T follicular helper cell (primary cell): ENCODE data around the gene FBXO9.

Source experiments
- DNase-seq: peaks from one replicate; pipeline ENCODE4 v3.0.0-alpha.2; 2020; ENCODE audit warnings: low read depth

Gene FBXO9

DNA sequence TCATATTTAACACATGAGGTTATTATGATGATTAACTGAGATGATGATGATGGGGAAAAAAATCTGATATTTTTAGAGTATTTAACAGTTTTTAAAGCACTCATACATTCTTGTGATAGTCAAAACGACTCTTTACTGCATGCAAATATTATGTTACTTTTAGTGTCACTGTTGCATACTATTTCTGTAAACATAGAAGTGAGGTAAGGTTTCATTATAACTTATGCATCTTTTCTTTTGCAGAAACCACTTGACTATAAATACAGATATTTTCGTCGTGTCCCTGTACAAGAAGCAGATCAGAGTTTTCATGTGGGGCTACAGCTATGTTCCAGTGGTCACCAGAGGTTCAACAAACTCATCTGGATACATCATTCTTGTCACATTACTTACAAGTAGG is 30.1 kb downstream of the FBXO9 start:
- no peak for DNase-seq

DNA sequence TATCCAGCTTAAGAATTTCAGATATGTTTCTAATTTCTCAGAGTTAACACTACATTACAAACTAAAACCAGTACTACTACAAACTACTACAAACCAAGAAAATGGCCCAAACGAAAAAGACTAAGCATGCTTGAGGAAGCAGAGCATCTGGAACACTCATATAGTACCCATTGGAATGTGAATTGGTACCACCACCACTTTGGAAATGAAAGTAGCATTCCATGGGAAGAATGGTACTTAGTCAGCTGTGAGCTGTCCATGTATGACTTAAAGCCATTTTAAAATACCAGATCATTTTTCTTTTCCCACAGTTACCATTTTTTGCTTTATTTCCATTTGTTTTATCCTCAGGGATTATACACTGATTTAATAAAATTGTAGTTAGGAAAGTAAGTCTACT is 30.5 kb downstream of the FBXO9 start:
- no peak for DNase-seq

DNA sequence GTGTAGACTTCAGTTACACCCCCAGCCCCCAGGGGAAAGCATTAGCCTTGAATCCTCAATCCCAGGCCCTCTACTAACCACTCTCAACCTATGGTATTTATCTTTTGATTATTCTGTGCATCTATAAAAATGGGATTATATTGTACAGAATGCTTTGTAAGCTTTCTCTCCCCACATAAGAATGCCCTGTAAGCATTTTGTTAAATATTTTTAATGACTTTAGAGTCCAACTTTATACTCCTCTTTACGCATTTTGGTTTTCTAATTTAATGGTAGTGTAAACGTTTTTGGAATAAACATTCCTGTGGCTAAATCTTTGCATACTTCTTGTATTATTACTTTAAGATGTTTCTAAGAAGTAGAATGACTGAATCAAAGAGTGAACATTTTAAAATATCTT is 35.4 kb downstream of the FBXO9 start:
- no peak for DNase-seq

DNA sequence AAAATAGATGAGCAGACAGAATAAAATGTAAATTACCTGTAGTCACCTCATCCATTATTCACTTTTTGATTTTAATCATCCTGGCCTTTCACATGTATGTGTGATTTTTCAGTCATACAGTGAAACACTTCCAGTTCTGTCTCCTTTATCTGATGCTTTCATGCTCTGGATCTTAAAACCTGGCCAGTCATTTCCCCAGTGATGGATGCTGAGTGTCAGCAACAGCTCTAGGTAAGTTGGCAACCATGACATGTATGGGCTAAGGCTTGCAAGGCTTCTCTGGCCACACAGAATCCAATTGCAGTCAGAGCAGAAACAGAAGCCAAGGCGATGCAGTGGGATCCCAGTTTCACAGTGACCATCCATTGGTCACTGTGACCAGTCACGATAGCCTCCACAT is 35.8 kb downstream of the FBXO9 start:
- DNase-seq = no peak

DNA sequence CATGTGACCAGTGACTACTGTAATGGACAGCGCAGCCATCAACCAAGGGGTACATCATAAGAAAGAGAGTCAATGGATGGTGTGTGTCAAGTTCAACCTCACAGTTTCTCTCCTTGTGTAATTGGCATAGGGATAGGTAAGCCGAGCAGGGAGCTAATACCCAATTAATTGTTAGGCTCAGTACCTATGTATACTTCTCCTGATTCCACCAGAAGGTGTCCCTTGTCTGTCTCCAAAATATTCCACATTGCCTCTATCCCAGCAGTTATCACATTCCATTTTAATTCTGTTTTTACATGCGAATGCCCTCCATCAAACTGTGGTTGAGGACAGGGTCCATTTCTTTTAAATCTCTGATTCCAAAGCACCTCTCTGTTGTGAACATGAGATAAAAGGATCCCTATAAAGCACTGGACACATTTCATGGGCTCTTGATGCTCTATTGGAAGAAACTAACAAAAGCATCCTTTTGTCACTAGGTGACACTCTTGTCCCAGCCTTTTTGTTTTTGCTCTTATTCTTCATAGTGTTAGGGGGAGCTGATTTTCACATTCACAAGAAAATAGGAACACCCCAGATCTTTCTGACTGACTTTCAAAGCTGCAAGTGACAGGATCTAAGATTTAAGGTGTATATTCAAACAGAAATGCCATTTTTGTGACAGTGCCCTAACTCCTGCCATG is 38.9 kb downstream of the FBXO9 start:
- no peak for DNase-seq

DNA sequence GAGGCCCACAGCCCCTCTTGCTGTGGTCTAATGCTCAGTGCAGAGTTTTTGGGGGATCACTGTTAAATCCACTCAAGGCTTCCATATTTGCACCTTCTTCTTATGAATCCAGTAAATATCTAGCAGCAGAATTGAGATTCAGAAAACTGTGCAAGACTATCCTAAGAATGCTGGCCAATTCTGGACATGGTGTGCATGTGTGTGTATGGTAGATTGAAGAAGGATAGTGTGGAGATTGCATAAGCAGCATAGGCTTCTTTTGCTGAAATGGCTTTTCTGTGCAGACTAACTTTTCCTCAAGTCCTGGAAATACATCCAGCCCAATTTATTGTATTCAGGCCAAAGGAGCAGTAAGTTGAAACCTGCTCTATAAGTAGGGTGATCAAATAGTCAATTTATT is 39.7 kb downstream of the FBXO9 start:
- no peak for DNase-seq

DNA sequence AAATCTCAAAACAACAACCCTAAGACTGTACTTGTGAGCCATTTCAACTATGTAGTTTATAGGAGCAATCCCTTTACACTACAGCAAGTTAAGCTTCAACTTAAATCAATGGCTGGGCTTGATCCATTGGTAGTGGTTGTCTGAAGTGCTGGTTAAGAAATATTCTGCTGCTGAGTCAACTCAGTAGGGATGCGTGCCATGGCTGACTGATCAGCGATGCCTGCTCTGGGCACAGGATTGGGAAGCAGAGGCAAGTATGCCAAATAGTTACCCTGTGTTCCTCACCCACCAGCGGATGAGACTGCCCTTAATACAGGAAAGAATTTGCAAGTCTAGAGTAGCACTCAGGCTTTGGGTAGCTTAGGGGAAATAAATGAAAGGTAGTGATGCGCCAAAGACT is 41.9 kb downstream of the FBXO9 start:
- DNase-seq = no peak

DNA sequence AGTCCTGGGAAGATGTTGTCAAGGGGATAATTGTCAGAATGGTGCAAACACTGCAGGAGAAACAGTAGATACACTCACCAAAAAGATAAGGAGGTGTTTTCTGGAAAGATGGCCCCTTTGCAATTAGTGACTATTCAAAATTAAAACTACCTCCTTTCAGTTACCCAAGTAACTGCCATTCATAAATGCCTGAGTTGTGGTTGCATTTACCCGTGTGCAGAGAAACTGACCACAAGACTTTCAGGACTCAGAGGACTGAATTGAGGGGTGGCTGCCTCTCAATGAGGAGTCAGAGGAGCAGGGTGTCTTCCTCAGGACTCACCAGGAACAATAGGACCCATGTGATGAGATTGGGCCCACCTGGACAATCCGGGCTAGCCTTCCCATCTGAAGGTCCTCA is 44.4 kb downstream of the FBXO9 start:
- DNase-seq = no peak

DNA sequence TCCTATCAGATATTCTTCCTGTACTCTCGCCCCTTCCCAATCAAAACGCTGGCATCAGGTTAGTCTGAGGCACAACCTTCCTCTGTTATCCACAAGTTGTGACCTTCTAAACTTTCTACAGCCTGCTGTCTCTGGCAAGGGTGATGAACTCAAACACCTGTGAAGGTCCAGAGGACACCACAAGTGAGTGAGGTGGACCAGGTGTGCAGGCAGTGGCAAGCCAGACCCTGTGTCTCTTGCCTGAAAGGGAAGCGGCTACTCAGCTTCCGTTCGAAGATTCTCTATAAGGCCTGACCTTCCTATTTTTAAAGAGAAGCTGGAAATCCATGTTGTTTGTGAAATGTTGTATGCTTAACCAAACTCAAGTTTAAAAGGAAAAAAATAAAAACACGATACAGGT is 46.7 kb downstream of the FBXO9 start:
- DNase-seq = no peak

DNA sequence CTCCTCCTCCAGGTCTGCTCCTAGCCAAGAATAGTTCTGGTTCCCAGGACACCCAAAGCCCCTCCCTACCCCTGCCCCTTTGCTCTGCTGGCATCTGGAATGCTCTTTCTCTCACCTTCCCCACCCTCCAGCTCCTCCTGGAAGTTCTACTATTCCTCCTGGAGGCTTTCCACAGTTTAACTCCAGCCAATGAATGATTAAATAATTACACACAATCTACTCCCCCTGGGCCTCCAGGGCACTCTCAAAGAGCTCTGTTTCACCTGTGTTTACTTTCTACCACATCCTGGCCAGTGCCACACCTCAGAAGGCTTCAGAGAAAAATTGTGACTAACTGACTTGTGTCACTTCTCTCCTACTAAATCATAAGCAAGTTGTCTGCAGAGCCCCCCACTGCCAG is 47.2 kb downstream of the FBXO9 start:
- no peak for DNase-seq

DNA sequence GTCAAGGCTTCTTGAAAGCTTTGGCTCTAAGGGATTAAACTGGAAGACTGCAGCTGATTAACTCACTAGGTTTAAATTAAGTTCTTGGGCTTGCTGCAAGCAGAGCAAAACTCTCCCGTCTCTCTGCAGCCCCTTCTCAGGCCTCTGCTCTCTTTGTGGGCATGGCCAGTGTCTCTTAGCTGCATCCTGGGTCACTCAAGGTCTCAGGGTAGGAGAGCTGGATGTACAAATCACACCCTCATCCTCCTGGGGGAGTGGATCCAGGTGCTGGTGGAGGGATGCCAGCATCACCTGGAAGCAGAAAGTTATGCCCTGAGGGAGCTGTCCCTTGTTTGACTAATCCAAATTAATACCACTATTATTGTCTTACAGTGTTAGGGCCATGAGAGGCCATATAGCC is 47.7 kb downstream of the FBXO9 start:
- DNase-seq = no peak

DNA sequence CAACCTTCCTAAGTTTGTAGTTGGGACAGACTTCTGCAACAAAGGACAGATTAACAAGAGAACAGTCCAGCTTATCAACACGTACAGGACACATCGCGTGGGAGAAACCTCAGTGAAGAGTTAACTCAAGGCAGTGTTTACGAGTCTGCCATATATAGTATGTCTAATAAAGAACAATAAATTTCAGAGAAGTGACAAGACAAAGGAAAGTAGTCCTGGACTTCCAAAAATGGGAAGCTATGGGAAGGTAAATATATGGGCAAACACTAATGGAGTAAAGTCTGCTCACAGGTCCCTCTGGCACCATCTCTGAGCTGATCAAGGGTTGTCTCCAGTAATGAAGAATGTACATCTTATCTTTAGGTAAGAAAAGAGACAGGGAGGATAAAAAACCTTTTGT is 48.5 kb downstream of the FBXO9 start:
- no peak for DNase-seq

DNA sequence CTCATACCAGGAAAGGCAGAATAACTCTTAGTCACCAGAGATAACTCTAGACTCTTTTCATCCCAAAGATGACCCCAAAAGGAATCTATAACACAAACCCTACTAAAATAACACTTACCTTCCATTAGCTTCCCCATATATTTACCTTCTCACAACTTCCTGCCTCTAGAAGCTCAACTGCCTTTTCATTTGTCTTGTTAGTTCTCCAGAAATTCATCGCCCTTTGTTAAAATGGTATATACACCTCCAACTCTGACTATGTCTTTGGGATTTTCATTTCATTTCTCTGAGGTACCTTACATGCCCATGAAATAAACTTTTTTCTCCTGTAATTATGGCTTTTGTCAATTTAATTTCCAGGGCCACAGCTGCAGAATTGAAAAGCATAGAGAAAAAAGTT is 49.9 kb downstream of the FBXO9 start:
- DNase-seq = no peak

DNA sequence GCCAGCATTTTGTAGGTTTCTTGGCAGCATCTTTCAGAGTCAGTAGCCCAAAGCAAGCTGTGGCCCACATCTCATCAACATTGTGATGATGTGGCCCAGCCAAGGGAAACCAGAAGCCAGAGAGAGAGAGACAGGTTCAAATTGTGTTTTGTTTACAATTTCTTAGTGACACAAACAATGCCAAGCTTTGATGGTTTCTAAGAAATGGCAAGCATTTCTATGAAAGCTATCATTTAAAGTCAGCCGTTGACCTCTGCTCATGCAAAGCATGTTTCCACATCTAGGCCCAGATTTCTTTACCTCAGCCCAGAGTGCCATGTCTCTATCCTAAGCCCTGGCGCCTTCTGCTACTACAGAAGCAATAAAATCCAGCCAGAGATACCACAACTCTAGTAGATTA is 50.5 kb downstream of the FBXO9 start:
- no peak for DNase-seq

DNA sequence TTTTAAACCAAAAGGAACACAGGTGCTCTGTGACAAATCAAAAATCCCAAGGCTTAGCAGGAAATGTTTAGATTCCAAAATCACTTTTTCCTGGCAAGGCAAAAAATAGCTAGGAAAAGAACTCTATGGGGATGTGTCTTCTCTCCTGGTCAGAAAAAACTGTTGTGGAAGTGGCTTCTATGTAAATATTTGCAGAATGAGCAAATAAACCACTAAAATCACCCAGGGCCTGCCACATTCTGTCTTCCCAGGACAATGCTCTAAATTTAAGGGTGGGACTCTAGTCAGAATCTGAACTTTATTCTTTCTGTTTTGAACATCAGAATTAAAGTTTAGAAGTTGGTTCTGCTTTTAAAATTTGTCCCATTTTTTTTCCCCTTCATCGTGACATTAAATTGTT is 54.1 kb downstream of the FBXO9 start:
- no peak for DNase-seq

DNA sequence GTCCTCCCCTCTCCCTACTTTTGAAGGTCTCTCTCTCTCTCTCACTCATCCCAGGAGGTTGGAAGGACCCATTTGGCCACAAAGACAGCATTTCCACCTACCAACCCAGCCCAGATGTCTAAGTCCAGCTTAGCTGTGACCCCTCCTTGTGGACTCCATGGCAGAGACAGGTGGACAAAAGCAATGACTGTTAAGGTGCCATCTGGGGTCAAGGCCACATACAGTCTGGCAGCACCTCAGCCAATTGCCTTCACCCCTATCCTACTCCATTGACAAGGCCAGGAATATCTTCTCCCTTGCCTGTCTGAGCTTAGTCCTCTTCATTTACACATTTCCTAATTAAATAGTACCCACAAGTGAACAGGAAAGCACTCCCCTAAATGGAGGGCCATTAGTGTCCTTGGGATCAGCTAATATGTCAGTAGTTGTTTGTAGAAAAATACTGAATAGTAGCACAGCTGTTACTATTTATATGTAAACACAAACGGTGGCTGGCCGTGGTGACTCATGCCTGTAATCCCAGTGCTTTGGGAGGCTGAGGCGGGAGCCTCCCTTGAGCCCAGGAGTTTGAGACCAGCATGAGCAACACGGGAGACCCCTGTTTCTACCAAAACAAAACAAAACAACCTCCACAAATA is 54.7 kb downstream of the FBXO9 start:
- no peak for DNase-seq

DNA sequence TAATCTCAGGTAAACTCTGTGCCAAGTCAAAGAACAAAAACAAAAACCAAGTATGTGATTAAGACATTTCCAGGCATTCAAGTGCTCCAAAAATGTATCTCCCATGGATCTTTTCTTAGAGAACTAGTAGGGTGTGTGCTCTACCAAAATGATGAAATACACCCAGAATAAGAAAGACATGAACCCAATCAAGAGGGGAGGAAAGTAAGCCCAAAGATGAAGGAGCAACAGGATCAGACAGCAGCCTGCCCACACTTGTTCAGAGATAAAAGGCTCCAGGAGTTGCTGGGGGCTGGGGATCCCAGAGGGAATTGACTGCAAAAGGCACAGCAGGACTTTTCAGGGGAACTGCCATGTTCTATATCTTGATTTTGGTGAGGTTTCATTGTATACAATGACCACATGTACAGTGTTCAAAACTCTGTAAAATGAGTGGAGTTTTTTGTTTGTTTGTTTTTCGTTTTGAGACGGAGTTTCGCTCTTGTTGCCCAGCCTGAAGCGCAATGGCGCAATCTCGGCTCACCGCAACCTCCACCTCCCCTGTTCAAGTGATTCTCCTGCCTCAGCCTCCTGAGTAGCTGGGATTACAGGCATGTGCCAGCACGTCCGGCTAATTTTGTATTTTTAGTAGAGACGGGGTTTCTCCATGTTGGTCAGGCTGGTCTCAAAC is 59.1 kb downstream of the FBXO9 start:
- no peak for DNase-seq

DNA sequence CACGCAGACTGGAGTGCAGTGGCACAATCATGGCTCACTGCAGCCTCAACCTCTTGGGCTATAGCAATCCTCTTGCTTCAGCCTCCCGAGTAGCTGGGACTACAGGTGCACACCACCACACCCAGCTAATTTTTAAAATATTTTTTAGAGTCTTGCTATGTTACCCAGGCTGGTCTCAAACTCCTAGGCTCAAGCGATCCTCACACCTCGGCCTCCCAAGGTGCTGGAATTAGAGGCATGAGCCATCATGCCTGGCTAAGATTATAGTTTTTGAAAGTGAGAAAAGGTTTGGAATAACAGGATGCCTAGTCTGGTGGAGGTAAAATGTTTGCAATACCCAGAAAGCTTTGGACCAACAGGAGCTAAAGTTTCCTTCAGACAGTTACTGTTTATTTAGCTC is 60.1 kb downstream of the FBXO9 start:
- no peak for DNase-seq

DNA sequence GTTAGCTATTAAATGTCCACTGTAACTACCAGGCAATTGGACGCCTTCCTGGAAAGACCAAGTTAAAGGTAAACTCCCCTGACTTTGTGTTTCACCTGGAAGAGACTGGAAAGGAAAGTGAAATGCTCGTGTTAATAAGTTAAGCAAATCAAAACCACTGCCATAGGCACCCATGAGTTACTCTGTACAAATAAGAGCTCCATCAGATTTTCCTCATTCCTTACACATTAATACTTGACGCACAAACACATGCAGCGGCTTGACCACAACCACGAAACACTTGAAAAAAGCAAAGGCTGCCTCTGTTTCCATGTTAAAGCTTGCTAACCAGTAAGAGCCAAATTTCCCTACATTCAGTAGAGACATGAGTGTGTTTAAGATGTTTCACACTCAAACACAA is 63.6 kb downstream of the FBXO9 start:
- no peak for DNase-seq

DNA sequence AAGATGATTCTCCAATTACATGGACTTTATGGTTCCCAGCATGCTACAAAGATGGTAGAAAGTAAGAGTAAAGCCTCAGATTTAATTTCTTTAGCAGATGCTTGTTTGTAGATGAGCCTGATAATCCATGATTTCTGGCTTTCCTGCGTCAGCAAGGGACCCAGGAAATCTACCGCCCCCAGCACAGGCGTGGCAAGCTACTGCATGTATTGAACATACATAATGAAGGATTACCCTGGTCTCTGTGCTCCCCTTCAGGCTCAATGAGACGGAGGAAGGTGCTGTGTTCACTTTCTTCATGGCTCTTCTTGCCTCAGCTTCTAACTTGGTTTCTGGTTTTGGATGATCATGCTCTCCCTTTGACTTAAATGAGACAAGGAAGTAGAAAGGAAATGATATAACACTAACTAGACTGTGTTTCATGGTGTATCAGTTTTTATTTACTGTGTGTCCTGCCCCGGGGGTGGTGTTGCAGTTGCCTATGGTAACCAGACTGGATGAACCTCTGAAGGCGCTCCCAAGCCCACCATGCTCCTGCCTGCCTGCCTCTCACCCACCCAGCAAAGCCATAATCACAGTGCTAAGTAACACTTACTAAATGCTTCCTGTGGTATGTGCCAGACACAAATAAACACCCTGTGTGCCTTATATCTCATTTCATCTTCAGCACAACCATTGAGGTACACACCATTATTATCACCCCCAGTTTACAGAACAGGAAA is 65.5 kb downstream of the FBXO9 start:
- no peak for DNase-seq

DNA sequence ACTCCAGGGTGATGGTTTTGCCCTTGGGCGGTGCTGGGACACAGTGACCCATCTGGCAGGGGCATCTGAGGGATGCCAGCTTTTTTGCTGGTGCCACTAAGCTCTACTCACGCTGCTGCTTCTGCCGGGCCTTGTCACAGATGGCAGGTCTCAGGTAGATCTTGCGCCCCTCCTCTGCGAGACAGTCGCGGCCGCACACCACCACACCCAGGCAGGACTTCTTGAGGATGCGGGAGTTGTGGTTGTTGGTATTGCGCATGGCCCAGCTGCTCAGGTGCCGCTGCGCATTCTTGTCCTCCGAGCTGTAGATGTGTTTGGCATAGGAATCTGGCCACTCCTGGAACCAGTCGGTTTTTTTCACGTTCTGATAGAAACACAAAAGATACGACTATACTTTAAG is 68.8 kb downstream of the FBXO9 start:
- DNase-seq = no peak

DNA sequence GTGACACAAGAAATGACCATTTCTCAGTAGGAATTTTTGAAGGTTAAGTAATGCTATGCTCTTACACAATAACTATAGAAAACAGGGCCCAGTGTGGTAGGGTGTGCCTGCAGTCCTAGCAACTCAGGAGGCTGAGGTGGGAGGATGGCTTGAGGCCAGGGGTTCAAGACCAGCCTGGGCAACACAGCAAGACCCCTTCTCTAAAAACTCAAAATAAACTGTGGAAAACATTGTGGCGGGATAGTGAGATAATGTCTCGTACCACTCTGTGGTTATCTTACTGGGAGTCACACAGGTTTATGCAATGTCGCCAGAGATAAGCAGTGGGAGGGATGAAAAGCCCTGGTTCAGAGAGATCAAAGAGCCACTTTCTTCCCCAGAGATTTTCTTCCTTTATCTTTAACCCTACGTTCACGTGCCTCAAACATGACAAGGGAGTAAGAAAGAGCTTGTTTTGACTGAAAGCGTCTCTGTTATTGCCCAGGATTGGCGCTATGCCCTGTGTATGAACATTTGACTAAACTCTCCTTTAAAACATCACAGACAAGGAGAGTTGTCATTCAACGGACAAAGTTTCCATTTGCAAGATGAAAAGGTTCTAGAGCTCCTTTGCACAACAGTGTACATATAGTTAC is 69.5 kb downstream of the FBXO9 start:
- no peak for DNase-seq
